ENCODE measurements around the gene EPYC.

Gene EPYC

DNA sequence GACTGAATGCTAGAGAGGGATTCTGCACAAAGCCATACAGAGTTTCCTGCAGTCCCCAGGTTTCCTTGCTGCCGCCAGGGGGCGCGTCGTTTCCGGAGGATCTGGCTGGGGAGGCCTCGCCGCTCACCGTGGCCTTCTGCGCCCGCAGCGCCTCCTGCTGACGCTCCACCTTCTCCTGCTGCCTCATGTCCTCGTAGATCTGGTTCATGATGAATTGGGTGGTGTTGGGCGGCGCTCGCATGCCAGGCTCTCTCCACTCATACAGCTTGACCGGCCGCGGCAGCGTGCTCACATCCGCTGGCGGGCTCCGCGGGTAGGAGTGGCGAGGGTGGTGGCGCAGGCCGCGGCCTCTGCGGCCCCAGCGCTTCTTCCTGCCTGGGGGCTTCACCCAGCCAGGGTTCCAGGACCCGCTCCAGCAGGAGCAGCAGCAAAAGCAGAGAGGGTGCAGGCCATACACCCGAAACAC, 50.8 kb downstream of the EPYC start:
- DNase-seq, result no peak

DNA sequence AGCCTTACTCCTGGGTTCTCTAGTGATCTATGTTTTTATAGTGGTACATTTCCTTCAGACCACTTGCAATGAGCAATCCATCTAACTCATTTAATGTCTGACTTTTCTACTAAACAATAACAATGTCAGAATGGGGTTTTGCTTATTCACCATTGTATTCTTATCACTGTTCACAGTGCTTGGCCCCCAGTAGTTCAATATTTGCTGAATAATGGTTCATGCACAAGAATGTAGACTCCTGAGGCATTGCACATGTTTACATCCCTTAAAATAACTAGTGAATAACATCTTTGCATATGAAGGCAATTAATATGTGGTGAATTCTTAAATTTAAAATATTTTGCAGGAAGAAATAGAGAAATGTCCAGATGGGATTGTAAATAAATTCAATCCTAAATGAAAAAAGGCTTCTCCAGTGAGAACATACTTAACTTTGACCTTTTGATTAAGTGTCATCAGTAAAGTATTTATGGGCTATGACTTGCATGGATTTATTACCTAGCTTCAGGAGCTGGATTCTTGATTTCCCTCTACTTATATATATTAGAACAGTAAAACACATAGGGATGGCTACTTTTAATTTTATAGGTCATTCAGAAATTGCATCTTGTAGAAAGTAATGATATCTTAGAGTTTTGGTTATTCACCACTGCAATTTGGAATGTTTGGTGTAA, 53.2 kb downstream of the EPYC start:
- no peak for DNase-seq

- DNase-seq, result no peak
Measured at GRCh38 chr12:90947869-90948268, 56.9 kb downstream of the EPYC start.

- no peak for DNase-seq
Measured at GRCh38 chr12:90945070-90945649, 59.6 kb downstream of the EPYC start.

DNA sequence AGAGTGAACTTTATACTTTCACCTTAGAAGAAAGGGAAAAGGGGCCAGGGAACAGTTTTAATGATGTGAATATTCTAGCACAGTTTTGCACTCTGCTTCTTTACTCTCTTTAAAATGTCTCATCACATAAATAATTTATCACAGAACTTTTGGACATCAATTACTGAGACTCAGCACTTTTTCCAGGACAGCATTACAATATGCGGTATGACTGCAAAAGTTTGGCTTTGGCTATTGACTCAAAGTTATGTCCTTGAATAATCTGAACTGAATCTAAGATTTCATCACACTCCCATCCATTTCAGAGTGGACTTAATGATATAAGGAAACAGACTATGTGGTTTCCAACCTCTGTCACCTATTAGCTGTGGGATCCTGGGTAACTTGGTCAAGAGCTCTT, 61.5 kb downstream of the EPYC start:
- DNase-seq, result no peak

DNA sequence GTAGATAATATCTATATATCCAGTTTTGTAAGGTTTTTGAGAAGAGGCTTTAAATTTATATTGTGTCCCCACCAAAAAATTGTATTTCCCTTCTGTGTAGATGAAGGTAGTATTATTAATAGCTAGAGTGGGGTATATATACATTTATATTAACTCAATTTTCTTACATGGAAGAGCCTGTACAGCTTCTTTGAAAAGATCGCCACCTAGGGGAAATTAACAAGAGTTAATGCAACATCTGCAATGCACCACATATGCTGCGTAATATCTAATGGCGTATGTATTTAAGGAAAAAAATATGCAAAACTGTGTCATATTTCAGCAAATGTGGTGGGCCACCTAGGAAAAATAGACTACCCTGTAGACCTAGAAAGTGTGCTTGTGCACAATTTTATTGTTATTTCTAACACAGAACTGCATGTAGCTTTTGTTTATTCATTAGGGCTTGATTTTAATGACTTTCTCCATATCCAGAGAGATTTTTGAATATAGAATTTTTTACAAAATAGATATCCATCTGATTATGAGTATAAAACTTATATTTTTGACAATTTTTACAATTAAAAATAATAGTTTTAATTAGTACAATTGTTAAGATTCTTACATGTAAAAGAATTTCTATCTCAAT, 63.8 kb downstream of the EPYC start:
- no peak for DNase-seq

DNA sequence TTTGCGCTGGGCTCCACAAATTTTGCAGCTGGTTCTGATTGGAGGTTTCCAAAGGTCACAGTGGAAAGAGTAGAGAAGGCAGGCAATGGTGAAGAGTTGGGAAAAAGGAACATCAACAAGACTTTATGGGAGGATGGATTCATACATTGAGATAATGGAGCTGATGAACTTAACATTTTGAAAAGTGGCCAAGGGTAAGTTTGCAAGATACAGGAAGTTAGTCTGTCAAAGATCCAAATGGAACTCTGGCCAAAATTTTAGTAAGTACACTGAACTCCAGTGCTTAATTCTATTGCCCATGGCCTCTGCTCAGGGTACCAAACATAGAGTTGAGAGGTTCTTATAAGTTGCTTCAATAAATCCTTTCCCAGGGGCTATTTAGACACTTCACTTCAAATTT, 65.4 kb downstream of the EPYC start:
- no peak for DNase-seq

- DNase-seq, result no peak
Measured at GRCh38 chr12:90938451-90938850, 66.3 kb downstream of the EPYC start.

DNA sequence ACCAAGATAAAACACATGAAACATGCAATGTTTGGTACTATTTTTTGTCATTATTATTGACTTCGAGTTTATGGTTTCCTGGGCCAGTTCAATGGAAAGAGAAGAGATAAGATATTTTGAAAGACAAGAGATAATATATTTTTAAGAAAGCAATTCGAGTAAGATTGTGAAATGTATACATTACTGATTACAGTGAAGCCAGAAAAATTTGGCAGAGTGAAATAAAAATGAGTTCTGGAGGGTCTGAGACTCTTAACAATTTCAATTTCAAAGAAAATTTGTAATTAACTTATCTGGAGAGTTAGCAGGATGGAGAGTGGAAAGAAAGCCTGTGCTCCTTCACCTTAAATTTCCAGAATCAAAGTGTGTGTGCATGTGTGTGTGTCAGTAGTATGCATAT, 67.1 kb downstream of the EPYC start:
- no peak for DNase-seq

DNA sequence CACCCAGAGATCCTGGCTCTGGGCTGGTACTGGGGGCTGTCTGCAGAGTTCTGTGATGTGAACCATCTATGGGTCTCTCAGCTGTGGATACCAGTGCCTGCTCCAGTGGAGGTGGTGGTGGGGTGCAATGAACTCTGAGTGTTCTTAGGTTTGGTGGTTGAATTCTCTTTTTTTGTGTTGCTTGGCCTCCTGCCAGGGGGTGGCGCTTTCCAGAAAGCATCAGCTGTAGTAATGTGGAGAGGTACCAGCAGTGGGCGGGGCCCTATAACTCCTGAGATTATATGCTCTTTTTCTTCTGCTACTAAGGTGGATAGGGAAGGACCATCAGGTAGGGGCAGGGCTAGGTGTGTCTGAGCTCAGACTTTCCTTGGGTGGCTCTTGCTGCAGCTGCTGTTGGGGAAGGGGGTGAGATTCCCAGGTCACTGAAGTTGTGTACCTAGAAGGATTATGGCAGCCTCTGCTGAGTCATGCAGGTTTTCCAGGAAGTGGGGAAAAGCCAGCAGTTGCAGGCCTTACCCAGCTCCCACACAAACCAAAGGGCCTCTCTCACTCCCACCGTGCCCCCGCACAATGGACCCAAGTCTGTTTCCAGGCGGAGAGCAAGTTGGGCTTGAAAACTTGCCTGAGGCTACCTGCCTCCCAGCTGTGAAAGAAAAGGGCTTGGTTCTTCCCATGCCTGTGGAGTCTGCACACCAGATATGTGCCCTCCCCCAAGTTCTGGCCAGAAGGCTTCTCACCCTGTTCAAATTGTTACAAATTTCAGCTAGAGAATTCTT, 68.4 kb downstream of the EPYC start:
- DNase-seq, result no peak

DNA sequence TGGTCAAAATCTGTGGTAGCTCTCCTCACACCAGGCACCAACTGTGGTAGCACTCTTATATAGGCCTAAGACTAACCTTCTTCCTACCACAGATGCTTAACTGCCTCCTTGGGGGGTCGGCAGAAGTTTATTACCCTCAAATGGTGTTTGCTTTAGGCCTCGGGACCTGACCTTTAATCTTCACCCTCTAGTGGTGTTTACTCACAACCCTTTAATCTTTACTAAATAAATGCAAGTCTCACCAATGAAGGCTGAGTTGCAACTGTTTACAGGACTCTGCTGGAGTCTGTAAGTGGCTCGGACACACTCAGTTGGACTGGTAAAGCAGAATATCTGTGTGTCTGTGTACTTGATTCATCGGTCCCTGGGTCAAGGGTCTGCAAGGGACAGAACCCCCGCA, 79.2 kb downstream of the EPYC start:
- DNase-seq, result no peak

DNA sequence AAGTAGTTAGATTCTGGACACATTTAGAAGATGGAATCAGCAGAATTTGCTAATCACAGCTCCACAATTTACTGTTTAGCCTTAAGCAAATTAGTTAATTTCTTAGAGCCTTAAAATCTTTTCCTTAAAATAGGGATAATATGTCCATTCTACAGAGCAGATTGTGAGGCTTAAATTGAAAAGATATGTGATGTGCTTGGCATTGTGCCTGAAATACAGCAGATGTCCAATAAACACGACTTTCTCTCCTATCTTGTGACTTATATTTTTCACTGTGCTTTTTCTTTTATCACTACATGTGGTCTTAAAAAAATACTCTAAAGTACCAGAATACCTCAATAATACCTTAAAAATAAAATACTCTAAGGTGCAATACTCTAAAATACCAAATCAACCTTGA, 80.4 kb downstream of the EPYC start:
- no peak for DNase-seq

DNA sequence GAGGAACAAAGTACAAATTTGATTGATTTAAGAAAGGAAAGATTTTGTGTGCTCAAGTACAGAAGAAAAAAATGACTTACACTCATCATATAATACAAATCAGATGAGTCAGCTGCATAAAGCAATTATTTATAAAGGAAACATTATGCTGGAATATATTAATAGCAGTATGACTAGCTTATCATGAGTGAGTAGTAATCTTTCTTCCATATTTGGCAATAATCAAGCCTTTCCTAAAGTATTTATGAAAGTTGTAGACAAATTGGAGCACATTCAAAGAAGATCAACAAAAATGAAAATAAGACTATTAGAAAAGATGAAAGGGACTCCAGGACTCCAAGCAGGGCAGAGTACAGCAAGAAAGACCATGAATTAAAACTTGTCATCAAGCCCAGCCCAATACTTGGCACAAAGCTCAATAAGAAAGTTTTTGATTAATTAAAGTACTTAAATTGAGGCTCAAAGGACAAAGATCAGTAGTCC, 82.6 kb downstream of the EPYC start:
- DNase-seq, result no peak

DNA sequence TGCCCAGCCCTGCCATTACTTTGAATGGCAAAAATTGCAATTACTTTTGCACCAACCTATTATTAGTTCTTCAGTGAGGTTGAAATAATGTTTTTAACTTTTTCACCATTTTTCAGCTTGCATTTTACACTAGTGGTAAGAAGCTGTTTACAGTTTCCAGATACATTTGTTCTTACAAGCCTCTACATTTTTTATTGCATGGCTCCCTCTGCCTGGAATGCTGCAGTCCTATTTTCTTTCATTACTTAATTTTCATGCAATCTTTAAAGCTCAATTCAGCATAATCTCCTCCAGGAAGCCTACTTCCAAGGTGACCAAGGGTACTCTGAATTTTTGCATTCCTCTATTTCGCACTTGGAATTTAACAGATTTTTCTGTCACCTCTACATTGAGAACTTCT, 83.2 kb downstream of the EPYC start:
- no peak for DNase-seq

DNA sequence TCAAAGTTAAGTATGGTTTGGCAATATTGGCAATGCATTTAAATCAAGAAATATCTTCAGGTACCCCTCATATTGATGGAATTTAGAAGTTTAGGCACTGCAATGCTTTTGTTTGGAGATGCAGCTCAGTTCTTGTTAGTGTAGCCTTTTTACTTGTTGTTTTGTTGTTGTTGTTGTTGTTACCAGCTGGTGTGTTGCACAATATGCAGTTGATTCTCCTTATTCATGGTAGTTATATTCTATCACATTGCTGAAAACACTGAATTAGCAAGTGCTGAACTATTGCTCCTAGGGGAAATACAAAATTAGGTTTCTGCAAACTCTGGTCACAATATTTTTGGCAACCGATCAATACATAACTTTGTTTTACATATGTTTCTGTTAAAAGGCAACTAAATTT, 84.5 kb downstream of the EPYC start:
- DNase-seq, result no peak

GRCh38 chr12:90917431-90917830, 87.3 kb downstream of the EPYC start:
- no peak for DNase-seq

- DNase-seq, result no peak
Measured at GRCh38 chr12:90916516-90916915, 88.3 kb downstream of the EPYC start.

DNA sequence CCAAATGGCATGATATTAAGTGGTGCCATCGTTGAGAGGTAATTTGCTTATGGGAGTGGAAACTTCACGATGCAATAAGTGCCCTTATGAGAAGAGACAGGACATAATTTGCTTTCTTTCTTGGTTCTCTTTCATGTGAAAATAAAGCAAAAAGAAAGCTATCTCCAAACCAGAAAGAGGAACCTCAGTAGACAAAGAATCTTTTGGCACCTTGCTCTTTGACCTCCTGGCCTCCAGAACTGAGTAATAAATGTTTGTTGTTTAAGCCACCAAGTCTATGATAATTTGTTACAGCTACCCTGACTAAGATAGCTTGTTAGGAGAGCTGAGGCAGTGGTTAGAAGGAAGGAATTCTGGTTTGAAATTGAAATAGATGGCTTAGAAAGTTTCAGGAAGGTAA, 89.4 kb downstream of the EPYC start:
- DNase-seq, result no peak
